HEK293 (cell line): ENCODE results near the gene SPRED3.

Experiments
- ZNF184 ChIP-seq: fragments of 450-650 bp; IDR thresholded peaks from 2 replicates; pipeline ENCODE4 v1.5.1; 2018; ENCODE audit warnings: missing biosample characterization, mild to moderate bottlenecking, missing genetic modification characterization
- ZNF202 ChIP-seq: fragments of 450-650 bp; formaldehyde crosslinking; IDR thresholded peaks from 2 replicates; pipeline ENCODE4 v1.5.1; 2016; ENCODE audit warnings: missing biosample characterization, missing genetic modification characterization, borderline replicate concordance
- ZNF214 ChIP-seq: fragments of 450-650 bp; formaldehyde crosslinking; IDR thresholded peaks from 2 replicates; pipeline ENCODE4 v1.5.1; 2017; ENCODE audit warnings: missing biosample characterization, mild to moderate bottlenecking, missing genetic modification characterization, borderline replicate concordance
- ZNF510 ChIP-seq: fragments of 450-650 bp; formaldehyde crosslinking; IDR thresholded peaks from 2 replicates; pipeline ENCODE4 v1.5.1; 2018; ENCODE audit warnings: mild to moderate bottlenecking, missing genetic modification characterization, missing biosample characterization; ENCODE audit not compliant: insufficient replicate concordance
- ZNF560 ChIP-seq: fragments of 450-650 bp; formaldehyde crosslinking; IDR thresholded peaks from 2 replicates; pipeline ENCODE4 v1.5.1; 2017; ENCODE audit warnings: missing biosample characterization, missing genetic modification characterization, borderline replicate concordance
- TF ChIP-seq, protein P1 (sequence below): fragments of 450-650 bp; formaldehyde crosslinking; IDR thresholded peaks from 2 replicates; pipeline ENCODE4 v1.5.1; 2016; ENCODE audit warnings: missing biosample characterization, missing genetic modification characterization
- TF ChIP-seq, protein P2 (sequence below): fragments of 450-650 bp; formaldehyde crosslinking; IDR thresholded peaks from 2 replicates; pipeline ENCODE4 v1.5.1; 2016; ENCODE audit warnings: missing biosample characterization, missing genetic modification characterization

DNA sequence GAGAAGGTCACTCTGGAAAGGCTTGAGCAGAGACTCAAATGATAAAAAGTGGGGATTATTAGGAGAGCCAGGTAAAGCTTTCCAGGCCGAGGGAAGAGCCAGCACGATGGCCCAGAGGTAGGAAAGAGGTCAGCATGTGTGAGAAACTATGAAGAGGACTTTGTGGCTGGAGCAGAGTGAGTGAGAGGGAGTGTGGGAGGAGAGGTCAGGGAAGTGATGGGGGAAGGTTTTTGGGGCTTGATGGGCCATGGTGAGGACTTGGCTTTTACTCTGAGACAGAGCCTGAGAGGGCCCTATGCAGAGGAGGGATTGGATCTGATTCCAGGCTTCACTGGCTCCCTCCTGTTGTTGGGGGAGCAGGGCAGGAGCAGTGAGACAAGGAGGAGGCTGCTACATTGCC lies 47.6 kb upstream of the SPRED3 start:
- TF ChIP-seq ZNF202, result no peak
- TF ChIP-seq, protein P1, sequence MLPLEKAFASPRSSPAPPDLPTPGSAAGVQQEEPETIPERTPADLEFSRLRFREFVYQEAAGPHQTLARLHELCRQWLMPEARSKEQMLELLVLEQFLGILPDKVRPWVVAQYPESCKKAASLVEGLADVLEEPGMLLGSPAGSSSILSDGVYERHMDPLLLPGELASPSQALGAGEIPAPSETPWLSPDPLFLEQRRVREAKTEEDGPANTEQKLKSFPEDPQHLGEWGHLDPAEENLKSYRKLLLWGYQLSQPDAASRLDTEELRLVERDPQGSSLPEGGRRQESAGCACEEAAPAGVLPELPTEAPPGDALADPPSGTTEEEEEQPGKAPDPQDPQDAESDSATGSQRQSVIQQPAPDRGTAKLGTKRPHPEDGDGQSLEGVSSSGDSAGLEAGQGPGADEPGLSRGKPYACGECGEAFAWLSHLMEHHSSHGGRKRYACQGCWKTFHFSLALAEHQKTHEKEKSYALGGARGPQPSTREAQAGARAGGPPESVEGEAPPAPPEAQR (tag by site-specific recombination), result no peak
- TF ChIP-seq ZNF214 (tag by site-specific recombination), result no peak
- no peak for TF ChIP-seq ZNF560
- TF ChIP-seq, protein P2, sequence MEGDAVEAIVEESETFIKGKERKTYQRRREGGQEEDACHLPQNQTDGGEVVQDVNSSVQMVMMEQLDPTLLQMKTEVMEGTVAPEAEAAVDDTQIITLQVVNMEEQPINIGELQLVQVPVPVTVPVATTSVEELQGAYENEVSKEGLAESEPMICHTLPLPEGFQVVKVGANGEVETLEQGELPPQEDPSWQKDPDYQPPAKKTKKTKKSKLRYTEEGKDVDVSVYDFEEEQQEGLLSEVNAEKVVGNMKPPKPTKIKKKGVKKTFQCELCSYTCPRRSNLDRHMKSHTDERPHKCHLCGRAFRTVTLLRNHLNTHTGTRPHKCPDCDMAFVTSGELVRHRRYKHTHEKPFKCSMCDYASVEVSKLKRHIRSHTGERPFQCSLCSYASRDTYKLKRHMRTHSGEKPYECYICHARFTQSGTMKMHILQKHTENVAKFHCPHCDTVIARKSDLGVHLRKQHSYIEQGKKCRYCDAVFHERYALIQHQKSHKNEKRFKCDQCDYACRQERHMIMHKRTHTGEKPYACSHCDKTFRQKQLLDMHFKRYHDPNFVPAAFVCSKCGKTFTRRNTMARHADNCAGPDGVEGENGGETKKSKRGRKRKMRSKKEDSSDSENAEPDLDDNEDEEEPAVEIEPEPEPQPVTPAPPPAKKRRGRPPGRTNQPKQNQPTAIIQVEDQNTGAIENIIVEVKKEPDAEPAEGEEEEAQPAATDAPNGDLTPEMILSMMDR (tag by site-specific recombination), result no peak
- TF ChIP-seq ZNF184, result no peak
- TF ChIP-seq ZNF510 (tag by site-specific recombination), result no peak
